Gastrocnemius medialis (tissue), 4 donors: ENCODE measurements around the gene FBN2.

Experiments
- CTCF ChIP-seq, 5 experiments: fragments of 450-650 bp in 3 of 5; fragments of 200-600 bp in 2 of 5; sonication (generic) in 2 of 5; IDR thresholded peaks in 4 of 5; conservative IDR thresholded peaks in 1 of 5; 1 replicate in 4 of 5; 2 replicates in 1 of 5; pipeline ENCODE4 v1.5.1; 2016 to 2019; ENCODE audit warnings: antibody characterized with exemption in 5 of 5, mild to moderate bottlenecking in 3 of 5, moderate library complexity in 3 of 5
- POLR2A ChIP-seq, 2 donors: fragments of 450-650 bp; IDR thresholded peaks; one replicate each; pipeline ENCODE4 v1.6.1; 2017; ENCODE audit warnings: antibody characterized with exemption in 2 of 2, mild to moderate bottlenecking in 2 of 2, moderate library complexity in 2 of 2

GRCh38 chr5:128538000-128538249 lies at the start of gene FBN2:
- TF ChIP-seq POLR2A (IDR thresholded peaks at IDR 0.05) (no peak), CTCF (IDR thresholded peaks at IDR 0.05 in 4 of 5, conservative IDR thresholded peaks at IDR 0.05 in 1 of 5) (no peak)
